GM23338 (cell line): ENCODE data around the gene RNASE8. TPM values are rescaled to one million over a fixed set of nuclear protein-coding genes. Genes with fewer than 3 reads are reported as not detected.
A peak's percentile ranks its signal among the peaks of the same experiment; 100 is the strongest.

Experiments
- ATAC-seq: fragments of 200-7000 bp; cut with Tn5 transposase; 3 replicates; pipeline ENCODE4 v1.9.1; 2020
- DNase-seq: peaks from one replicate; pipeline ENCODE4 v3.0.0-alpha.2; 2015; ENCODE audit warnings: low spot score
- H2AFZ ChIP-seq: fragments of 200-600 bp; sonication (generic); 2 replicates; pipeline ENCODE4 v1.8.0; 2016; ENCODE audit warnings: antibody characterized with exemption, mild to moderate bottlenecking, moderate library complexity
- H3F3A ChIP-seq: fragments of 200-600 bp; sonication (generic); replicated peaks from 2 replicates; pipeline ENCODE4 v1.8.0; 2017; ENCODE audit warnings: antibody characterized with exemption, mixed run types, low read depth
- H3K27ac ChIP-seq: fragments of 200-600 bp; sonication (generic); 2 replicates; pipeline ENCODE4 v1.6.1; 2016; ENCODE audit warnings: low read depth
- H3K27me3 ChIP-seq: fragments of 200-600 bp; sonication (generic); 2 replicates; pipeline ENCODE4 v1.8.0; 2016; ENCODE audit warnings: mild to moderate bottlenecking, mixed run types, moderate library complexity; ENCODE audit not compliant: insufficient read depth
- H3K36me3 ChIP-seq: fragments of 200-600 bp; sonication (generic); 2 replicates; pipeline ENCODE4 v1.8.0; 2016; ENCODE audit warnings: mild to moderate bottlenecking; ENCODE audit not compliant: insufficient read depth
- H3K4me1 ChIP-seq: fragments of 200-600 bp; sonication (generic); 2 replicates; pipeline ENCODE4 v1.8.0; 2016; ENCODE audit warnings: mild to moderate bottlenecking, moderate library complexity; ENCODE audit not compliant: insufficient read depth
- H3K4me2 ChIP-seq: fragments of 200-600 bp; sonication (generic); 2 replicates; pipeline ENCODE4 v1.7.1; 2017; ENCODE audit warnings: mixed run types
- H3K4me3 ChIP-seq: fragments of 200-600 bp; sonication (generic); 2 replicates; pipeline ENCODE4 v1.6.1; 2016; ENCODE audit warnings: mixed run types
- H3K79me2 ChIP-seq: fragments of 200-600 bp; sonication (generic); replicated peaks from 2 replicates; pipeline ENCODE4 v1.8.0; 2017; ENCODE audit warnings: mild to moderate bottlenecking; ENCODE audit not compliant: insufficient read depth
- H3K9me2 ChIP-seq: fragments of 200-600 bp; sonication (generic); 2 replicates; pipeline ENCODE4 v1.8.0; 2017; ENCODE audit not compliant: insufficient read depth
- H4K20me1 ChIP-seq: fragments of 200-600 bp; sonication (generic); replicated peaks from 2 replicates; pipeline ENCODE4 v1.8.0; 2017; ENCODE audit warnings: mild to moderate bottlenecking; ENCODE audit not compliant: insufficient read depth
- H3K27ac Mint-ChIP-seq: 2 replicates; pipeline ENCODE4 v1.8.0; 2020; ENCODE audit warnings: inconsistent platforms, mild to moderate bottlenecking, moderate library complexity, mixed read lengths
- H3K27me3 Mint-ChIP-seq: 3 replicates; pipeline ENCODE4 v1.8.0; 2022; ENCODE audit warnings: low read depth, mild to moderate bottlenecking, moderate library complexity, mixed read lengths, inconsistent platforms; ENCODE audit not compliant: insufficient read depth, poor library complexity
- H3K36me3 Mint-ChIP-seq: 3 replicates; pipeline ENCODE4 v1.8.0; 2021; ENCODE audit warnings: low read depth, mild to moderate bottlenecking, inconsistent platforms, moderate library complexity, mixed read lengths
- H3K4me1 Mint-ChIP-seq: 3 replicates; pipeline ENCODE4 v1.8.0; 2020; ENCODE audit warnings: mild to moderate bottlenecking, inconsistent platforms, mixed read lengths
- H3K4me3 Mint-ChIP-seq: 3 replicates; pipeline ENCODE4 v1.8.0; 2021; ENCODE audit warnings: moderate library complexity, mild to moderate bottlenecking, inconsistent platforms, mixed read lengths
- H3K9me3 Mint-ChIP-seq: 3 replicates; pipeline ENCODE4 v1.8.0; 2020; ENCODE audit warnings: moderate library complexity, mild to moderate bottlenecking, inconsistent platforms, mixed read lengths
- CTCF ChIP-seq, 2 experiments: fragments of 200-600 bp in 1 of 2; sonication (generic) in 1 of 2; conservative IDR thresholded peaks; 2 replicates each; pipeline versions ENCODE4 v1.5.1 to v1.6.1; 2016 to 2017; ENCODE audit warnings: antibody characterized with exemption in 2 of 2, low read depth in 2 of 2, mild to moderate bottlenecking in 2 of 2, moderate library complexity in 1 of 2
- EZH2 ChIP-seq: fragments of 200-600 bp; sonication (generic); IDR thresholded peaks from one replicate; pipeline ENCODE4 v1.8.0; 2017; ENCODE audit warnings: antibody characterized with exemption, mild to moderate bottlenecking, low read depth; ENCODE audit not compliant: unreplicated experiment
- JUNB ChIP-seq: IDR thresholded peaks from one replicate; pipeline ENCODE4 v1.6.1; 2016; ENCODE audit warnings: antibody characterized with exemption; ENCODE audit not compliant: unreplicated experiment
- REST ChIP-seq: IDR thresholded peaks from one replicate; pipeline ENCODE4 v1.6.1; 2018; ENCODE audit warnings: antibody characterized with exemption; ENCODE audit not compliant: unreplicated experiment
- ZNF114 ChIP-seq: fragments of 250-450 bp; sonication (Bioruptor Pico); IDR thresholded peaks from 2 replicates; pipeline ENCODE4 v1.5.0; 2020; ENCODE audit warnings: mild to moderate bottlenecking, moderate library complexity
- polyA plus RNA-seq: library from polyadenylated mRNA; unstranded; fragments of >200 nt; fragmentation: Nextera tagmentation; extraction: Ambion mirVana; gene quantifications from 2 replicates; pipeline ENCODE4 v1.2.1, GENCODE V29; 2016
- total RNA-seq: library from RNA; depleted of rRNA; stranded (reverse); fragments of >200 nt; shearing (Covaris generic); gene quantifications from 2 replicates; pipeline ENCODE4 v1.2.3, GENCODE V29; 2014

The RNASE8 gene
- total and polyA plus RNA-seq, 2 experiments from 2014 or later, result not detected

GRCh38 chr14:21100931-21101330, 43.3 kb downstream of the RNASE8 start, which contains the start of gene TMEM253:
Gene TMEM253 (plus strand): TSS chr14:21101066. CDS start chr14:21101344, 278 bp downstream.
- peaks cover 33% of the 10 kb centered on the region for H3K79me2 ChIP-seq
- H3K27ac ChIP-seq, result no peak within 1 kb of the TSS
- H3K27me3 ChIP-seq, result no peaks in the 10 kb centered on the region
- H3K4me1 ChIP-seq, result peaks cover 46% of the 10 kb centered on the region
- H3K36me3 Mint-ChIP-seq, result no peaks in the 10 kb centered on the region; the same call in 2 of the 3 replicates
- H3K4me3 Mint-ChIP-seq, result peak within 1 kb of the TSS; percentile 91; the same call in 2 of the 3 replicates
- H3K27me3 Mint-ChIP-seq, result peaks cover 21% of the 10 kb centered on the region
- H3K27ac Mint-ChIP-seq, result peak within 1 kb of the TSS; percentile 96
- H3K4me1 Mint-ChIP-seq, result peaks cover 68% of the 10 kb centered on the region
- no peak within 1 kb of the TSS for H2AFZ ChIP-seq
- peak within 1 kb of the TSS; percentile 90; the same call in 1 of the 2 replicates for H3K4me3 ChIP-seq
- no peak for ATAC-seq
- H3K9me3 Mint-ChIP-seq, result no peaks in the 10 kb centered on the region; the same call in 2 of the 3 replicates
- peak within 1 kb of the TSS; percentile 78; the same call in 1 of the 2 replicates for H3K4me2 ChIP-seq
- H3F3A ChIP-seq, result peaks cover 9% of the 10 kb centered on the region
- no peaks in the 10 kb centered on the region for H3K9me2 ChIP-seq
- no peaks in the 10 kb centered on the region; the same call in 1 of the 2 replicates for H4K20me1 ChIP-seq
- no peak for DNase-seq
- no peaks in the 10 kb centered on the region for H3K36me3 ChIP-seq
- TF ChIP-seq ZNF114 (CRISPR knock-in tag) (no peak), CTCF (conservative IDR thresholded peaks at IDR 0.05; ENCODE audit: low read depth in 2 of 2) (no peak)

- ATAC-seq, result no peak
Measured at GRCh38 chr14:21101802-21102413, 44.3 kb downstream of the RNASE8 start.

More at GRCh38 chr14:21101802-21102413, 44.3 kb downstream of the RNASE8 start:
- H3K4me3 ChIP-seq, result peak overlapping the region; percentile 90; the same call in 1 of the 2 replicates
- TF ChIP-seq JUNB, result no peak
- no peak for TF ChIP-seq EZH2
- no peak for TF ChIP-seq CTCF (conservative IDR thresholded peaks at IDR 0.05; ENCODE audit: low read depth in 2 of 2)
- no peak for TF ChIP-seq REST
- no peaks in the 10 kb centered on the region; the same call in 2 of the 3 replicates for H3K36me3 Mint-ChIP-seq
- peak overlapping the region; percentile 96 for H3K27ac Mint-ChIP-seq
- peaks cover 14% of the 10 kb centered on the region for H3K27me3 Mint-ChIP-seq
- no peaks in the 10 kb centered on the region for H3K27me3 ChIP-seq
- peaks cover 39% of the 10 kb centered on the region for H3K4me1 ChIP-seq
- H3K36me3 ChIP-seq, result no peaks in the 10 kb centered on the region
- H3K9me2 ChIP-seq, result no peaks in the 10 kb centered on the region
- H3K27ac ChIP-seq, result 0 out of 2 replicates have a peak overlapping the region, but pooled peaks have one; percentile 10
- H3F3A ChIP-seq, result peaks cover 3% of the 10 kb centered on the region
- peak overlapping the region; percentile 97 for H3K4me2 ChIP-seq
- peaks cover 68% of the 10 kb centered on the region for H3K4me1 Mint-ChIP-seq
- no peak for DNase-seq
- H3K4me3 Mint-ChIP-seq, result peak overlapping the region; percentile 91
- H3K9me3 Mint-ChIP-seq, result no peaks in the 10 kb centered on the region; the same call in 2 of the 3 replicates
- no peak overlapping the region for H2AFZ ChIP-seq
- H3K79me2 ChIP-seq, result peaks cover 23% of the 10 kb centered on the region
- no peaks in the 10 kb centered on the region for H4K20me1 ChIP-seq
